A204.1 (cell line): Measurements from ENCODE around the gene SNX32.
"Not testable (repeated sequence)": the region's sequence is repeated elsewhere in the genome, so short reads cannot be mapped to it uniquely, and the experiment has no call there.

Source experiments
- FAIRE-seq: peaks from 2 replicates; lab custom pipeline; 2012; peaks lifted over from hg19 to GRCh38; lab: Jason Lieb, UNC

SNX32 gene

GRCh38 chr11:65829459-65829858, 4.3 kb upstream of the SNX32 start:
- FAIRE-seq, result no peak

- FAIRE-seq, result not testable (repeated sequence)
Observed at GRCh38 chr11:65832231-65832630, 1.5 kb upstream of the SNX32 start.

- FAIRE-seq, result no peak
Observed at GRCh38 chr11:65834202-65834601, 439 bp downstream of the SNX32 start.

GRCh38 chr11:65842144-65842543, 8.4 kb downstream of the SNX32 start:
- FAIRE-seq, result no peak

GRCh38 chr11:65843811-65844210, 10.0 kb downstream of the SNX32 start:
- FAIRE-seq, result no peak

- FAIRE-seq, result no peak
Observed at GRCh38 chr11:65844231-65844872, 10.6 kb downstream of the SNX32 start.

GRCh38 chr11:65847746-65848145, 14.0 kb downstream of the SNX32 start:
- FAIRE-seq, result no peak

GRCh38 chr11:65848693-65849092, 14.9 kb downstream of the SNX32 start:
- FAIRE-seq, result not testable (repeated sequence)

- no peak for FAIRE-seq
Observed at GRCh38 chr11:65849366-65849765, 15.6 kb downstream of the SNX32 start.

- no peak for FAIRE-seq
Observed at GRCh38 chr11:65849771-65850216, 16.0 kb downstream of the SNX32 start.

- no peak for FAIRE-seq
Observed at GRCh38 chr11:65850217-65851082, 16.7 kb downstream of the SNX32 start.

GRCh38 chr11:65851083-65851579, 17.4 kb downstream of the SNX32 start:
- FAIRE-seq, result no peak

GRCh38 chr11:65851811-65852507, 18.2 kb downstream of the SNX32 start:
- no peak for FAIRE-seq

GRCh38 chr11:65852508-65853245, 18.9 kb downstream of the SNX32 start:
- FAIRE-seq, result no peak

GRCh38 chr11:65853246-65853979, 19.6 kb downstream of the SNX32 start:
- no peak for FAIRE-seq

GRCh38 chr11:65854161-65854592, 20.4 kb downstream of the SNX32 start:
- FAIRE-seq, result no peak

- no peak for FAIRE-seq
Observed at GRCh38 chr11:65854852-65855837, 21.4 kb downstream of the SNX32 start.

GRCh38 chr11:65855927-65856363, 22.2 kb downstream of the SNX32 start:
- FAIRE-seq, result no peak

GRCh38 chr11:65856689-65857499, 23.1 kb downstream of the SNX32 start:
- FAIRE-seq, result no peak
